HG02678 (cell line): ENCODE data around the gene NCOA7.

Experiments
- ATAC-seq: cut with Tn5 transposase; IDR thresholded peaks from one replicate; pipeline ENCODE4 v1.9.1; 2021; ENCODE audit warnings: mild to moderate bottlenecking, moderate library complexity; ENCODE audit not compliant: unreplicated experiment

Gene NCOA7

DNA sequence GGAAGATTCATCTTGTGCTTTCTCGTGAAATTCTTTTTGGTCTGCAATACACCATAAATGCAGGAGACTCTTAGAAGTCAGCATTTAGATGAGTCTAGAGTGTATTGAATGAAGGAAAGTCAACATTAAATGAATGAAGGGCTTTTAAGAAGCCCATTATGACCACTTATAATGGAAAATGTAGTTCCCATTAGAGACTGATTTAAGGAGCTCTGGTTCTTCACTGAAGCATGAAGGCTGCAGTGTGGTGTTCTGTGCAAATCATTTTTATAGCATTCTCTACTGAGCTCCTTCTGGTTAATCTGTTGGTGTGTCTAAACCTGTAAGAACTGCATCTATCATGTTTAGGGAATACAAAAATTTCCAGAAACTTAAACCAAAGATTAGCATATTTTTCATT, 19.7 kb downstream of the NCOA7 start:
- no peak for ATAC-seq

DNA sequence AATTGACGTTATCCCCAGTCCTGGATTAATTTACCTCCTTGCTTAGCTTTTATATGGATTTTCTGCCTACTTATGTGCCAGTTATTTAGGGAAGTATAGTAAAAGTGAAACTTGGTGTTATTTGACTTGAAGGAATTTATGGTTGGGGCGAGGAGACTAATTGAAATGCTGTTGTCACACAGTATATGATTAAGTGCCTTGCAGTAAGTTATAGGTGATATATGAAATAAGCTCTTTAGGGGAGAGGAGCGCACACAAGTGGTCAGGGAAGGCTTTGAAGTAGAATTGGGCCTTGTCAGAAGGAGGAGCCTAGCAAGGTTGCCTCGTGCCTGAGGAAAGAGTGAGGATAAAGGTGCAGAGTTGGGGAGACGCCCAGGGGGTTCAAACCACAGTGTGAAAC, 20.5 kb downstream of the NCOA7 start:
- ATAC-seq, result no peak

GRCh38 chr6:125812394-125813292, 21.9 kb downstream of the NCOA7 start:
- no peak for ATAC-seq

DNA sequence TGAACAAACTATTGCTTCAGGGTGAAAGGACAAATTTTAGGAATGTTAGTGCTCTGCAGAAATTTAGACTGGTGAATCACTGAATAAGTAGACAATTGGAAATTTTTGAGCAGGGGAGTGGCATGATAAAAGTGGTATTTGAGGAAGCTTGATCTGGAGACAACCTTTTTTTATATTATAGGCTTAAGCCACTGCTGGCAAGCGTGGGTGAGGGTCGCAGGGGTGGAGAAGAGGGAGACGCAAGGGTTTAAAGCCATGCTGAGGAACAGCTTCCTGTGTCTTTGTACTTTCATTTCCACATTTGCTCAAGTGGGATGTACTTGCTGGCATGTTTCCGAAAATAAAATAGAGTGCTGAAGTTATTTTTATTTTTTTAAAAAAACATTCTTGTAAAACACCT, 23.7 kb downstream of the NCOA7 start:
- no peak for ATAC-seq

DNA sequence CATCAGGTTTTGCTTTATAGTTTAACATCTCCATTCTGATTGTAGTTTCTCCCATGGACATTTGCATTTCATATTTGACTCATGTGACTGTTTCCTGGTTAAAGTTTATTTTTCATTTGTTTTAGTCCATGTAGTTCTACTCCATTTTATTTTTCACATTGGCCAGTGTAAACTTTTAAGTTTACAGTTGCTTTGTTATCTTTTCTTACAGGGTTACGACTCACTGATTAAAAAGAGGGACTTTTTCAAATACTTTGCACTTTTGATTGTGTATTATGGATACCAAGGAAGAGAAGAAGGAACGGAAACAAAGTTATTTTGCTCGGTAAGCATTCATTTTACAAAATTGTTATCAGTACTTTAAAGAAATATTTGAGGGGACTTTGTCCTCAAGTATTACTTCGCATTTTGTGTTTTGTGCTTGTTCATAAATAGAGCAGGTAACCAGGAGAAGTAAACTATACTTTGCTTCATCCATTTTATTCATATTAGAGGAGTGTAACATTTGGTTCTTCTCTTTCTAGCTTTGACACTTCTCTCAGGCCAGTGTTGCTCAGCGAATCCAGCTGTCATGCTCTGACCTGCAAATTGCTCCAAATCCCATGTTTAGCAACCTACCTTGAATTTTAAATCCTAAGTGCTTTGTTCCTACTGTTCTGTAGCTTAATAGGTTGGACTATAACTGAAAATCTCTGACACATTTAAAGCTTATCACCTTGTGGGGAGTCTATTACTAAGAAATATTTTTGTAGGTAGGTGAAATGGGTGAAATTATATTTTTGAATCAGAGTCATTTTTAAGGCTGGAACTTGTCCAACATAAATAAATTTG, 24.5 kb downstream of the NCOA7 start:
- ATAC-seq, result no peak

DNA sequence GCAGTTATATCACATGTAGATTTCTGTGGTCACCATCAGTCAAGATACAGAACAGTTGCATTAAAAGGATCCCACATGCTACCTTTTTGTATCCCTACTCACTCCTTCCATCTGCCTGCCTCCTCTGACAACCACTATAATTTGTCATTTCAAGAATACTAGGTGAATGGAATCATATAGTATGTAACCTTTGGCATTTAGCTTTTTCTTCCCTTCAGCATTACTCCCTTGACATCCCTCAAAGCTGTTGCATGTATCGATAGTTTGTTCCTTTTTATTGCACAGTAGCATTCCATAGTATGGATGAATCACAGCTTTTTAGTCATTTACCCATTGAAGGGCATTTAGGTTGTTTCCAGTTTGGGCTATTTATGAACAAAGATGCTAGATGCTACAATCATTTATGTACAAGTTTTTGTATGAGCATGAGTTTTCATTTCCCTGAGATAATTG, 26.1 kb downstream of the NCOA7 start:
- ATAC-seq, result no peak

DNA sequence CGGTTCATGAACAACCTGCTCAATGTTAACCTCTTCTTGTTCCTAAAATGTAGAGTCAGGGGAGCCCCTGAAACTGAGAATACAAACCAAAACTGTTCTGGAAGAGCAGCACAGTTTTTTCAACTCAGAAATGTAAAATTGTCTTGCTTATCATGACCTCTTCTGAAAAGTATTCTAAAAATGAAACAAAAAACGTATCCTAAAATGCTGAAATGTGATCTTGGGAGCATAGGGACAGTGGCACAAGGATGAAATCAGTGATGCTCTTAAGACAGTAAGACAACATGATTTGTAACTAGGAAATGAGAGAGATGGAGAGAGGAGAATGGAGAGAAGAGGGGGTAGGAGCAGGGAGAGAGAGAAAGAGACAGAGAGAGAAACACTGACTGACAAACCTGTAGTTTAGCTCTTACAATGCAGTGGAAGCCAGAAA, 27.5 kb downstream of the NCOA7 start:
- ATAC-seq, result peak; percentile 54

DNA sequence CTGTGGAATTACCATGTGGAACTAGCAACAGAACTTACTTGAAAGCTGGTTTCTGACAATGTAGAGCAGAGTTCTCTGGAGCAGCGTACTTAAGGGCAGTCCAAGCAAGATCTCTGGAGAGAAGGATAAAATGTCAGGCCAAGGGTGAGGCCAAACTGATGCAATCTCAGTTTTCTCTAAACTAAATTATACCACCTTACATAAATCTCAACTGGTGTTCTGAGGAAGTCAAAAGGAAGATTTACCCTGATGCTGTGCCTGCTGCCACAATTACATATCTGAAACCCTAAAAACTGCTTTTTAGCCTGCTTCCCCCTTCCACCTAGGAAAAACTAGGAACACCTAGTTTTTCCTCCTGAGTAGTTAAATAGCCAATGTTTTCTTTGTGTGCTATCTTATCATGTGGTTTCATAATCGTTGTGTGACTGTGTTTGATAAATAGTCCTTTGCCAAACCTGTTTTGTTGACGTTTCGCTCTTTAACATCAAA, 28.1 kb downstream of the NCOA7 start:
- ATAC-seq, result no peak

GRCh38 chr6:125819535-125820326, 29.0 kb downstream of the NCOA7 start:
- ATAC-seq, result no peak

GRCh38 chr6:125821825-125822281, 31.1 kb downstream of the NCOA7 start:
- ATAC-seq, result no peak

- no peak for ATAC-seq
These were observed 32.4 kb downstream of the NCOA7 start for GRCh38 chr6:125823180-125823579.

DNA sequence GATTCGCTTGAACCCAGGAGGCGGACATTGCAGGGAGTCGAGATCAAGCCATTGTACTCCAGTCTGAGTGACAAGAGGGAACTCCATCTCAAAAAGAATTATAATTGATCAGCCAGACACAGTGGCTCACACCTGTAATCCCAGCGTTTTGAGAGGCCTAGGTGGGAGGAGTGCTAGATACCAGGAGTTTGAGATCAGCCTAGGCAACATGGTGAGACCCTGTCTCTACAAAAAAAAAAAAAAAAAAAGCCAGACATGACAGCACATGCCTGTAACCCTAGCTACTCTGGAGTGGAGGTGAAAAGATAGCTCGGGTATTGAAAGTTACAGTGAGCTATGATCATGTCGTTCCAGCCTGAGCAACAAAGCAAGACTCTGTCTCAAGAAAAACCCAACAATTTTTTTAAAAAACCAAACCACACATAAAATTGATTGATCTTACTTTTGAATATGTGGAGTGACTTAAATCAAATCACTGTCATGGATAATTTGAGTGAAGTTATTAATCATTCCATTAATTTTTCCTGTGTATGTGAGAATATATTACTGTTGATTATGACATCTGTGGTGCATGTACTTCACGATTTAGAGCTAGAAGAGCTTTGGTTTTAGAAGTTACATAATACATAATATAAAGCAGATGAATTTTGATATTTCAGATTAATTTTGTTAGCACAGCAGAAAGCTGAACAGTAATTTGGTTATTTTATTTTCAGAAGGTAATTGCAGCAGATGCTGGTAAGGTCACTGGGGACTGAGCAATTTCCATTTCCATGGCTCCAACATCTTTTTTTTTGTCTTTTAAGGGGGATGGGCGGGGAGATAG, 34.4 kb downstream of the NCOA7 start:
- ATAC-seq, result no peak

- no peak for ATAC-seq
These were observed 36.1 kb downstream of the NCOA7 start for GRCh38 chr6:125826695-125827463.

DNA sequence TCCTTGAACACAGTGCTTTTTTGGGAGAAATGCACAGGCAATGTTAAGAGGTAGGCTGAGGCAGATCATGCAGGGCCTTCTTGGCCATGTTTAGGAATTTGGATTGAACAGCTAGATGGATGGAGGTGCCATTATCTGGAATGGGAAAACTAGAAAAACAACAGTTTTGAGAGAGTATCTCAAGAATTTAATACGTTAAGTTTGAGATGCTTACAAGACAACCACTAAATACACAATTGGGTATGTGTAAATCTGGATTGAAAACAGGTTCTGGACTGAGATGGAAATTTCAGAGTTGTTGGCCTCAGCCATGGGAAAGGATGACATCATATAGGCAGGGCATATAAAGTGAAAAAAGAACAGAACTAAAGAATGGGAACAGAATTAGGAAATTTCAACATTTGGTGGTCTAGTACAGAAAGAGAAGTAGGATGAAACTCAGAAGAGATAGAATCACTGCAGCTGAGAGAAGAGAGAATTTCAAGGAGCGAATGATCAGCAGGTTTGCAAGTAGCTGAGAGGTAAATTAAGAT, 37.1 kb downstream of the NCOA7 start:
- ATAC-seq, result no peak

DNA sequence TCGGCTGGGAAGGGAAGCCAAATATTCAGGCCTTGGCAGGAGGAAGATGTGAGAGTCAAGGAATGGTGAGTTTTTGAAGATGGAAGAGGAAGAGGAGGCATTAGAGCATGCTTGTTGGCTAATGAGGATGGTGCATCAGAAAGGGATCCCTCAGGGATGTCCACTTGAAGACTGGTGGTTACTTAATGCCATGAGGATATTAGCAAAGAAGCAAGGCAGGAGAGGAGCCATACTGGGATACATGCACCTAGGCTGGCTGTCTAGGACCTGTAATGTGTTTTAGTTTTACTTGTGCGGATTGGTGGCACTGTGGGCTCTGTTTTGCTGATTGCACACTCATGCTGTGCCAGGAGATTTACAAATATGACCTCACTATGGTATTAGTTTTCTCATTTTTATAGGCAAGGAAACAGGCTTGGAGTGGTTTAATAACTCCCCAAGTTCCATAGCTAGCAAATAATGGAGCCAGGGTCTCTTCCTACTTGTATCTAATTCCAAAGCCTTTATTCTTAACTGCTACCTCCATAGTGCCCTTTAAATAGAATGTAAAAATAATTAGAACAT, 37.8 kb downstream of the NCOA7 start:
- no peak for ATAC-seq

DNA sequence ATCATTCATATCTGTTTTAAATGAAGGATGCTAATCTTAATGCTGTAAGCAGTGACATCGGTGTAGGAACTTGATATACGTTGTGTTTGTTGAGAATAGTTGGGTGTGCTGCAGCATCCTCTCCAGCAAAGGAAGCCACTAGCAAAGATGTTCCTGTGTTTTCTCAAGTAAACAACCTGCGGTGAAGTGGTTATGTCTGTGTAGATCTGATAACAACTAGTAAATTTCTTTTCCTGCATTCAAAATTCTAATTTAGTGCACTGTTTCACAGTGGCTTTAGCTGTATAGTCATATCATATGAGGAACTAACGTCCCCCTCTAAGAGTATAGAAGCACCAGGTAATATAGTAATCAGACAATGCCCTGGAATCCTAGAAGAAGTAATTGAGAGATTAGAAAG, 38.7 kb downstream of the NCOA7 start:
- no peak for ATAC-seq

DNA sequence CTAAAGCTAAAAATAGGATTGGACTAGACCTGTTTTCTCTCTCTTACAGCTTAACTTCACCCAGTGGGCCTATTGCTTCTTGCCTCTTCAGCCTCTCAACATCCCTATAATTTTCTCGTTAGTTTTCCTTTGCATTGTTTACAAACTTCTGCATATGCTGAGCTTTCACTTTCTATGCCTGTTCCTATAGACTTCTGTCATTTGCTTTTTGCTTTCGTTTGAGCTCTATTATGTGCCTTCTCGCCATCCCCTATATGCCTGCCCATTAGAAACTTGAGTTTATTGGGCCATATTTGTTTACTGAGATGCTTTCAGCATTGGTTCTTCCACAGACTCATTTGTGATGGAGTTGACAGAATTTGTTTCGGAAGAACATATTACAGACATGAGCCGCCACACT, 40.9 kb downstream of the NCOA7 start:
- peak; percentile 29 for ATAC-seq

DNA sequence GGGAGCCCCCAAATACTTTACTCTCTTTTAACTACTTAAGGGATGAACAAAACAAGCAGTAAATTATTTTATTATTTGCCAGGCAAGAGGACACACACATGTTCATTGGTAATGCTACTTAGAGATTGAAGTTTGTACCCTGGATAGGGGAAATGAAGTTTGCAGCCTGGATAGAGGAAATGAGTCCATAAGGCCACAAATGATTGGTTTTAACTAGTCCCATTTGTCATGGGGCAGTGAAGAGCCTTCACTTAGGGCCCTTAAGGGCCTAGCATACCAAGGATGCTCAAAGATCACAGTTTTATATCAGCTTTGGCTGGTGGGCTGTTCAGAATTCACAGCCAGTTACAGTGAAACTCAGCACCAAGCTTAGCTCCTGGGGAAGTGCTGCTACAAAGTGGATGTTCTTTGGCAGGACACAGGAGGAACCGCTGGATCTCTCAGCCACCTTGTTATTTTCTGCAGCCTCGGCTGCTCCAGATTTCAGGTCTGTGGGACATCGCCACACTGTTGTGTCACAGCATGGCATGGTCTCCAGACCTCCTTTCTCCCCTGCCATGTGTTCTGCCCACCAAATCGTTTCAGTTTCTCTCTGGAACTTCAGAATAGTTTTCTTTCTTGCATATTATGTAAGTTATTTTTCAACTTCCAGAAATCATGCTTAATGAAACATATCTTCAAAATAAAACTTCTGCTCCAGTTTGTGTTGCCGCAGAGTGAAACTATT, 41.8 kb downstream of the NCOA7 start:
- ATAC-seq, result no peak
